ENCODE measurements around the gene ADPRH.

Gene ADPRH

GRCh38 chr3:119628816-119629445 is 49.6 kb downstream of the ADPRH start:
- DNase-seq (ENCODE audit: low read depth, low spot score), result no peak

GRCh38 chr3:119630128-119630879 is 51.0 kb downstream of the ADPRH start:
- DNase-seq (ENCODE audit: low read depth, low spot score), result no peak

GRCh38 chr3:119630880-119631329 is 51.6 kb downstream of the ADPRH start:
- DNase-seq (ENCODE audit: low read depth, low spot score), result no peak

GRCh38 chr3:119631516-119631915 is 52.2 kb downstream of the ADPRH start:
- DNase-seq (ENCODE audit: low read depth, low spot score), result no peak

- DNase-seq (ENCODE audit: low read depth, low spot score), result no peak
These were observed 52.9 kb downstream of the ADPRH start for GRCh38 chr3:119632216-119632615.

- DNase-seq (ENCODE audit: low read depth, low spot score), result no peak
These were observed 53.5 kb downstream of the ADPRH start for GRCh38 chr3:119632829-119633228.

- DNase-seq (ENCODE audit: low read depth, low spot score), result no peak
These were observed 56.4 kb downstream of the ADPRH start for GRCh38 chr3:119635719-119636118.

- DNase-seq (ENCODE audit: low read depth, low spot score), result no peak
These were observed 57.0 kb downstream of the ADPRH start for GRCh38 chr3:119636249-119636648.

- DNase-seq (ENCODE audit: low read depth, low spot score), result no peak
These were observed 57.8 kb downstream of the ADPRH start for GRCh38 chr3:119636891-119637611.

GRCh38 chr3:119637679-119638477 is 58.6 kb downstream of the ADPRH start:
- no peak for DNase-seq (ENCODE audit: low read depth, low spot score)

All from activated naive CD8-positive, alpha-beta T cell treated with anti-CD3 and anti-CD28 coated beads, Interleukin-2, amount 50 U/mL, for 16 hours (primary cell).